HepG2 (cell line): ENCODE measurements around the gene ZNF132. TPM values are rescaled to one million over a fixed set of nuclear protein-coding genes. Genes with fewer than 3 reads are reported as not detected.

Source experiments
- ARHGAP35 ChIP-seq: sonication (generic); formaldehyde crosslinking; IDR thresholded peaks from 2 replicates; pipeline ENCODE4 v1.9.0; 2022; ENCODE audit warnings: mild to moderate bottlenecking, inconsistent platforms, moderate library complexity, missing genetic modification reagents, borderline replicate concordance
- ATM ChIP-seq: fragments of 450-650 bp; IDR thresholded peaks from 2 replicates; pipeline ENCODE4 v1.7.1; 2017; ENCODE audit warnings: mild to moderate bottlenecking, borderline replicate concordance
- CHCHD3 ChIP-seq: sonication (generic); formaldehyde crosslinking; IDR thresholded peaks from 2 replicates; pipeline ENCODE4 v1.8.0; 2022; ENCODE audit warnings: mild to moderate bottlenecking, missing genetic modification reagents, moderate library complexity
- CHD4 ChIP-seq: fragments of 200-600 bp; sonication (generic); IDR thresholded peaks from 2 replicates; pipeline ENCODE4 v1.7.0; 2017; ENCODE audit warnings: mild to moderate bottlenecking, low read length, borderline replicate concordance
- EP300 ChIP-seq, 3 experiments: sonication (generic) in 1 of 3; formaldehyde crosslinking in 1 of 3; IDR thresholded peaks; 2 replicates each; pipeline versions ENCODE4 v1.5.1 to v1.6.1; 2011 to 2020; ENCODE audit warnings: low read depth in 2 of 3, low read length in 2 of 3, borderline replicate concordance in 1 of 3, improper control_type of control experiment in 1 of 3, mild to moderate bottlenecking in 1 of 3, missing genetic modification reagents in 1 of 3, moderate library complexity in 1 of 3
- GABPB1 ChIP-seq: IDR thresholded peaks from 2 replicates; pipeline ENCODE4 v1.6.1; 2016; ENCODE audit warnings: mild to moderate bottlenecking, missing genetic modification reagents, moderate library complexity, missing compliant biosample characterization
- GPN1 ChIP-seq: sonication (generic); formaldehyde crosslinking; IDR thresholded peaks from 2 replicates; pipeline ENCODE4 v1.5.1; 2020; ENCODE audit warnings: missing genetic modification reagents, borderline replicate concordance
- MYC ChIP-seq: sonication (generic); formaldehyde crosslinking; IDR thresholded peaks from 2 replicates; pipeline ENCODE4 v1.9.0; 2021; ENCODE audit warnings: missing genetic modification reagents, borderline replicate concordance
- PCBP2 ChIP-seq: fragments of 200-400 bp; formaldehyde crosslinking; optimal IDR thresholded peaks from 2 replicates; pipeline ENCODE3; 2018; ENCODE audit warnings: low read length, low read depth; ENCODE audit not compliant: poor library complexity, severe bottlenecking
- RAD21 ChIP-seq: fragments of 450-650 bp; formaldehyde crosslinking; IDR thresholded peaks from 2 replicates; pipeline ENCODE4 v1.5.0; 2020; ENCODE audit warnings: mild to moderate bottlenecking
- TBX2 ChIP-seq: sonication (generic); formaldehyde crosslinking; IDR thresholded peaks from 2 replicates; pipeline ENCODE4 v1.5.0; 2020; ENCODE audit warnings: missing genetic modification reagents, mild to moderate bottlenecking, borderline replicate concordance
- ZKSCAN5 ChIP-seq: sonication (generic); formaldehyde crosslinking; IDR thresholded peaks from 2 replicates; pipeline ENCODE4 v1.5.1; 2020; ENCODE audit warnings: mild to moderate bottlenecking, missing genetic modification reagents
- ZNF101 ChIP-seq: sonication (generic); formaldehyde crosslinking; IDR thresholded peaks from 2 replicates; pipeline ENCODE4 v1.4.0; 2020; ENCODE audit warnings: mild to moderate bottlenecking, low read depth, missing genetic modification reagents, borderline replicate concordance
- ZNF264 ChIP-seq: sonication (generic); formaldehyde crosslinking; IDR thresholded peaks from 2 replicates; pipeline ENCODE4 v1.4.0; 2020; ENCODE audit warnings: missing genetic modification reagents
- polyA plus RNA-seq, 8 experiments: library from polyadenylated mRNA; depleted of rRNA in 3 of 8; stranded (reverse) in 7 of 8; unstranded in 1 of 8; fragments of >200 nt; fragmentation: Illumina TruSeq in 4 of 8; extraction: Trizol in 4 of 8; gene quantifications; 2 replicates each; pipeline versions ENCODE4 v1.2.1 to v1.2.3, GENCODE V29; 2011 to 2016; ENCODE audit warnings: low read depth in 4 of 8, missing spikeins in 1 of 8, mixed read lengths in 1 of 8; ENCODE audit not compliant: insufficient read depth in 1 of 8
- total RNA-seq, 5 experiments: library from RNA; depleted of rRNA; stranded (reverse); fragments of >200 nt; fragmentation: Illumina TruSeq; extraction: Trizol; gene quantifications; 2 replicates each; pipeline ENCODE4 v1.2.3, GENCODE V29; 2016; ENCODE audit warnings: low read depth in 1 of 5
- TF ChIP-seq, protein P1 (sequence below): sonication (generic); formaldehyde crosslinking; IDR thresholded peaks from 2 replicates; pipeline ENCODE4 v1.4.0; 2020; ENCODE audit warnings: missing genetic modification reagents
- TF ChIP-seq, protein P2 (sequence below): sonication (generic); formaldehyde crosslinking; IDR thresholded peaks from 2 replicates; pipeline ENCODE4 v1.5.0; 2020; ENCODE audit warnings: missing genetic modification reagents, mild to moderate bottlenecking, borderline replicate concordance
- TF ChIP-seq, protein P3 (sequence below): IDR thresholded peaks from 2 replicates; pipeline ENCODE4 v1.6.1; 2016; ENCODE audit warnings: mild to moderate bottlenecking
- TF ChIP-seq, protein P4 (sequence below): sonication (generic); formaldehyde crosslinking; IDR thresholded peaks from 2 replicates; pipeline ENCODE4 v1.4.0; 2020; ENCODE audit warnings: missing genetic modification reagents, borderline replicate concordance

The ZNF132 gene
- total and polyA plus RNA-seq, 2 of the 13 experiments (the other 11 are each of a cell fraction or from before 2014, with no cell fraction given) = not detected

DNA sequence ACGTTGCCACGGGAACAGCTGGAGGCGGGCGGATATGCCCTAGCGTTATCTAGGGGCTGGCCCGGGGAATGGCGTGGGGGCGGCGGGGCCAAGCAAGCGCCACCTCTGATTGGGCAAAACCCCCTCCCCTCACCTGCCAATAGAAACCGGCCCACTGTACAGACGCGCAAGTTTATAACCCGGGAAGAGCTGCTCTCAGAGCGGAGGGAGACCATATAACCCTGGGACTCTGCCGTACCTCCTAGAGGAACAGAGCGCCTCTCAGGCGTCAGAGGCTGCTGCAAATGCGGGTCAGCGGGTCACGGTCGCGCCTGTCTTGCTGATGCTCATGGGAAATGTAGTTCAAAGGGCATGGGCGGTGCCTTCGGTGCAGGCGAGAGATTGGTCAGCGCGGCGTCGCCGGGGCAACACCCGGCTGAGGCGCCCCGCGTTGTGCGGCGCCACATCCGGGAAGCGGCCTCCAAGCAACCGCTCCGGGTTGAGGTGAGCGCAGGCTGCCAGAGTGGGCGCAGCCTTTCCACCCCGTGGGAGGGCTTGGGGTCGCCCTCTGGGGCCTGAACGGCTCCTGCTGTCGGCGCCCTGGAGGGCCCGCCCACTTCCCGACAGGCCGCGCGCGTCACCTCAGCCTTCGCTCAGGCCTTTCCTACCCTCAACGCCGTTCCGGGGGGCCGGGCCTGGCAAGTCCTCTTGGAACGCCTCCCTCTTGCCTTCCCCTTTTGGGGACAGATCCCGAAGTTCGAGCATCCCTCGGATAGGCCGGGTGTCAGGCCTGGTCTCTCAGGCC, 36.0 kb upstream of the ZNF132 start, which contains the start of gene ZNF446 (continued):
- TF ChIP-seq PCBP2 = no peak
- peak; percentile 48; the same call in 1 of the 2 replicates for TF ChIP-seq MYC
- peak; percentile 80 for TF ChIP-seq TBX2
- peak; percentile 16; the same call in 1 of the 2 replicates for TF ChIP-seq ARHGAP35
- peak; percentile 95 for TF ChIP-seq GABPB1 (CRISPR knock-in tag)
- TF ChIP-seq, protein P1, sequence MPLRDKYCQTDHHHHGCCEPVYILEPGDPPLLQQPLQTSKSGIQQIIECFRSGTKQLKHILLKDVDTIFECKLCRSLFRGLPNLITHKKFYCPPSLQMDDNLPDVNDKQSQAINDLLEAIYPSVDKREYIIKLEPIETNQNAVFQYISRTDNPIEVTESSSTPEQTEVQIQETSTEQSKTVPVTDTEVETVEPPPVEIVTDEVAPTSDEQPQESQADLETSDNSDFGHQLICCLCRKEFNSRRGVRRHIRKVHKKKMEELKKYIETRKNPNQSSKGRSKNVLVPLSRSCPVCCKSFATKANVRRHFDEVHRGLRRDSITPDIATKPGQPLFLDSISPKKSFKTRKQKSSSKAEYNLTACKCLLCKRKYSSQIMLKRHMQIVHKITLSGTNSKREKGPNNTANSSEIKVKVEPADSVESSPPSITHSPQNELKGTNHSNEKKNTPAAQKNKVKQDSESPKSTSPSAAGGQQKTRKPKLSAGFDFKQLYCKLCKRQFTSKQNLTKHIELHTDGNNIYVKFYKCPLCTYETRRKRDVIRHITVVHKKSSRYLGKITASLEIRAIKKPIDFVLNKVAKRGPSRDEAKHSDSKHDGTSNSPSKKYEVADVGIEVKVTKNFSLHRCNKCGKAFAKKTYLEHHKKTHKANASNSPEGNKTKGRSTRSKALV = no peak; the same call in 1 of the 2 replicates
- peak in 1 of 2 experiments; percentile 43; a peak in 2 of 4 replicates for TF ChIP-seq EP300 (IDR thresholded peaks at IDR 0.05; ENCODE audit: low read depth in 2 of 2, low read length in 2 of 2)
- no peak for TF ChIP-seq EP300 (CRISPR knock-in tag; IDR thresholded peaks at IDR 0.05; ENCODE audit: borderline replicate concordance)
- TF ChIP-seq CHCHD3 (CRISPR knock-in tag) = no peak
- no peak for TF ChIP-seq ZNF101 (CRISPR knock-in tag)
- TF ChIP-seq, protein P2, sequence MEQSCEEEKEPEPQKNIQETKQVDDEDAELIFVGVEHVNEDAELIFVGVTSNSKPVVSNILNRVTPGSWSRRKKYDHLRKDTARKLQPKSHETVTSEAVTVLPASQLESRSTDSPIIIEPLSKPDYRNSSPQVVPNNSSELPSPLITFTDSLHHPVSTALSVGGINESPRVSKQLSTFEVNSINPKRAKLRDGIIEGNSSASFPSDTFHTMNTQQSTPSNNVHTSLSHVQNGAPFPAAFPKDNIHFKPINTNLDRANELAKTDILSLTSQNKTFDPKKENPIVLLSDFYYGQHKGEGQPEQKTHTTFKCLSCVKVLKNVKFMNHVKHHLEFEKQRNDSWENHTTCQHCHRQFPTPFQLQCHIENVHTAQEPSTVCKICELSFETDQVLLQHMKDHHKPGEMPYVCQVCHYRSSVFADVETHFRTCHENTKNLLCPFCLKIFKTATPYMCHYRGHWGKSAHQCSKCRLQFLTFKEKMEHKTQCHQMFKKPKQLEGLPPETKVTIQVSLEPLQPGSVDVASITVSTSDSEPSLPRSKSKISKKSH (CRISPR knock-in tag) = no peak
- no peak for TF ChIP-seq ZNF264
- TF ChIP-seq CHD4 = no peak
- no peak; the same call in 1 of the 2 replicates for TF ChIP-seq RAD21 (CRISPR knock-in tag)
- TF ChIP-seq, protein P3, sequence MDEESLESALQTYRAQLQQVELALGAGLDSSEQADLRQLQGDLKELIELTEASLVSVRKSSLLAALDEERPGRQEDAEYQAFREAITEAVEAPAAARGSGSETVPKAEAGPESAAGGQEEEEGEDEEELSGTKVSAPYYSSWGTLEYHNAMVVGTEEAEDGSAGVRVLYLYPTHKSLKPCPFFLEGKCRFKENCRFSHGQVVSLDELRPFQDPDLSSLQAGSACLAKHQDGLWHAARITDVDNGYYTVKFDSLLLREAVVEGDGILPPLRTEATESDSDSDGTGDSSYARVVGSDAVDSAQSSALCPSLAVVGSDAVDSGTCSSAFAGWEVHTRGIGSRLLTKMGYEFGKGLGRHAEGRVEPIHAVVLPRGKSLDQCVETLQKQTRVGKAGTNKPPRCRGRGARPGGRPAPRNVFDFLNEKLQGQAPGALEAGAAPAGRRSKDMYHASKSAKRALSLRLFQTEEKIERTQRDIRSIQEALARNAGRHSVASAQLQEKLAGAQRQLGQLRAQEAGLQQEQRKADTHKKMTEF (CRISPR knock-in tag) = peak; percentile 82
- no peak for TF ChIP-seq GPN1 (CRISPR knock-in tag)
- TF ChIP-seq, protein P4, sequence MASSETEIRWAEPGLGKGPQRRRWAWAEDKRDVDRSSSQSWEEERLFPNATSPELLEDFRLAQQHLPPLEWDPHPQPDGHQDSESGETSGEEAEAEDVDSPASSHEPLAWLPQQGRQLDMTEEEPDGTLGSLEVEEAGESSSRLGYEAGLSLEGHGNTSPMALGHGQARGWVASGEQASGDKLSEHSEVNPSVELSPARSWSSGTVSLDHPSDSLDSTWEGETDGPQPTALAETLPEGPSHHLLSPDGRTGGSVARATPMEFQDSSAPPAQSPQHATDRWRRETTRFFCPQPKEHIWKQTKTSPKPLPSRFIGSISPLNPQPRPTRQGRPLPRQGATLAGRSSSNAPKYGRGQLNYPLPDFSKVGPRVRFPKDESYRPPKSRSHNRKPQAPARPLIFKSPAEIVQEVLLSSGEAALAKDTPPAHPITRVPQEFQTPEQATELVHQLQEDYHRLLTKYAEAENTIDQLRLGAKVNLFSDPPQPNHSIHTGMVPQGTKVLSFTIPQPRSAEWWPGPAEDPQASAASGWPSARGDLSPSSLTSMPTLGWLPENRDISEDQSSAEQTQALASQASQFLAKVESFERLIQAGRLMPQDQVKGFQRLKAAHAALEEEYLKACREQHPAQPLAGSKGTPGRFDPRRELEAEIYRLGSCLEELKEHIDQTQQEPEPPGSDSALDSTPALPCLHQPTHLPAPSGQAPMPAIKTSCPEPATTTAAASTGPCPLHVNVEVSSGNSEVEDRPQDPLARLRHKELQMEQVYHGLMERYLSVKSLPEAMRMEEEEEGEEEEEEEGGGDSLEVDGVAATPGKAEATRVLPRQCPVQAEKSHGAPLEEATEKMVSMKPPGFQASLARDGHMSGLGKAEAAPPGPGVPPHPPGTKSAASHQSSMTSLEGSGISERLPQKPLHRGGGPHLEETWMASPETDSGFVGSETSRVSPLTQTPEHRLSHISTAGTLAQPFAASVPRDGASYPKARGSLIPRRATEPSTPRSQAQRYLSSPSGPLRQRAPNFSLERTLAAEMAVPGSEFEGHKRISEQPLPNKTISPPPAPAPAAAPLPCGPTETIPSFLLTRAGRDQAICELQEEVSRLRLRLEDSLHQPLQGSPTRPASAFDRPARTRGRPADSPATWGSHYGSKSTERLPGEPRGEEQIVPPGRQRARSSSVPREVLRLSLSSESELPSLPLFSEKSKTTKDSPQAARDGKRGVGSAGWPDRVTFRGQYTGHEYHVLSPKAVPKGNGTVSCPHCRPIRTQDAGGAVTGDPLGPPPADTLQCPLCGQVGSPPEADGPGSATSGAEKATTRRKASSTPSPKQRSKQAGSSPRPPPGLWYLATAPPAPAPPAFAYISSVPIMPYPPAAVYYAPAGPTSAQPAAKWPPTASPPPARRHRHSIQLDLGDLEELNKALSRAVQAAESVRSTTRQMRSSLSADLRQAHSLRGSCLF = no peak; the same call in 1 of the 2 replicates
- no peak for TF ChIP-seq ATM
- no peak for TF ChIP-seq ZKSCAN5 (CRISPR knock-in tag)
